Testis (tissue), 2 donors: ENCODE data around the gene KIAA0586.

Experiments
- CTCF ChIP-seq, 3 experiments: fragments of 450-650 bp in 2 of 3; fragments of 200-600 bp in 1 of 3; sonication (generic) in 1 of 3; IDR thresholded peaks; one replicate each; pipeline ENCODE4 v1.5.1; 2016 to 2019; ENCODE audit warnings: antibody characterized with exemption in 3 of 3, mild to moderate bottlenecking in 2 of 3, moderate library complexity in 1 of 3
- POLR2A ChIP-seq: fragments of 450-650 bp; IDR thresholded peaks from one replicate; pipeline ENCODE4 v1.6.1; 2017; ENCODE audit warnings: antibody characterized with exemption, mild to moderate bottlenecking, moderate library complexity

DNA sequence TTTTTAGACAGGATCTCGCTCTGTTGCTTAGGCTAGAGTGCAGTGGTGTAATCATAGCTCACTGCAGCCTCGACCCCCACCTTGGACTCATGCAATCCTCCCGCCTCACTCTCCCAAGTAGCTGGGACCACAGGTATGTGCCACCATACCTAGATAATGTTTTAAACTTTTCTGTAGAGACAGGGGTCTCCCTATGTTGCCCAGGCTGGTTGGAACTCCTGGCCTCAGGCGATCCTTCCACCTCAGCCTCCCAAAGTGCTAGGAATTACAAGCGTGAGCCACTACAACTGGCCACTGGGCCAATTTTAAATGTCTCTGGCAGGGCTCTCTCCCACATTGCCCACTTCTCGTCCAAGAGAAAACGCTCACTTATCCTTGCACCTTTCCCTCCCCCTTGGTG is 143.7 kb downstream of the KIAA0586 start:
- no peak for TF ChIP-seq CTCF (IDR thresholded peaks at IDR 0.05)
- no peak for TF ChIP-seq POLR2A
